ENCODE data around the gene JAKMIP2.

- TF ChIP-seq, protein P1, sequence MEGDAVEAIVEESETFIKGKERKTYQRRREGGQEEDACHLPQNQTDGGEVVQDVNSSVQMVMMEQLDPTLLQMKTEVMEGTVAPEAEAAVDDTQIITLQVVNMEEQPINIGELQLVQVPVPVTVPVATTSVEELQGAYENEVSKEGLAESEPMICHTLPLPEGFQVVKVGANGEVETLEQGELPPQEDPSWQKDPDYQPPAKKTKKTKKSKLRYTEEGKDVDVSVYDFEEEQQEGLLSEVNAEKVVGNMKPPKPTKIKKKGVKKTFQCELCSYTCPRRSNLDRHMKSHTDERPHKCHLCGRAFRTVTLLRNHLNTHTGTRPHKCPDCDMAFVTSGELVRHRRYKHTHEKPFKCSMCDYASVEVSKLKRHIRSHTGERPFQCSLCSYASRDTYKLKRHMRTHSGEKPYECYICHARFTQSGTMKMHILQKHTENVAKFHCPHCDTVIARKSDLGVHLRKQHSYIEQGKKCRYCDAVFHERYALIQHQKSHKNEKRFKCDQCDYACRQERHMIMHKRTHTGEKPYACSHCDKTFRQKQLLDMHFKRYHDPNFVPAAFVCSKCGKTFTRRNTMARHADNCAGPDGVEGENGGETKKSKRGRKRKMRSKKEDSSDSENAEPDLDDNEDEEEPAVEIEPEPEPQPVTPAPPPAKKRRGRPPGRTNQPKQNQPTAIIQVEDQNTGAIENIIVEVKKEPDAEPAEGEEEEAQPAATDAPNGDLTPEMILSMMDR (conservative IDR thresholded peaks at IDR 0.05; ENCODE audit: low read length): no peak
- TF ChIP-seq EZH2phosphoT487 (IDR thresholded peaks at IDR 0.05; ENCODE audit: borderline replicate concordance): no peak
These were observed 137.3 kb downstream of the JAKMIP2 start for GRCh38 chr5:147645197-147645596.
